ENCODE results near the gene CROT. TPM values are rescaled to one million over a fixed set of nuclear protein-coding genes. Genes with fewer than 3 reads are reported as not detected.

The CROT gene
- 5.5 to 7.1 TPM (median 6.4 TPM) in 5 replicates for total RNA-seq (2022; extraction: Qiagen RNA extraction)

GRCh38 chr7:87345166-87345927, at the start of gene CROT:
CROT (plus strand) TSS chr7:87345664; CDS start chr7:87349069, 3,405 bp downstream.

Other genes starting within 250 kb of the CROT start
- gene DMTF1, start 193.2 kb upstream of the CROT start, total RNA-seq (2022; extraction: Qiagen RNA extraction) = 15.6 to 20.1 TPM (median 18.3 TPM) in 5 replicates
- gene TMEM243, start 125.9 kb upstream of the CROT start, total RNA-seq (2022; extraction: Qiagen RNA extraction) = 22.3 to 27.2 TPM (median 26.9 TPM) in 5 replicates
- gene ABCB4, start 130.0 kb downstream of the CROT start, total RNA-seq (2022; extraction: Qiagen RNA extraction) = 0.10 TPM in 1 of 5 replicates, not detected in the others